Left colon (tissue), 2 donors: Measurements from ENCODE around the gene PIGV. TPM values are rescaled to one million over a fixed set of nuclear protein-coding genes. Genes with fewer than 3 reads are reported as not detected.

Source experiments
- ATAC-seq: fragments of 200-7000 bp; cut with Tn5 transposase; one replicate; pipeline ENCODE4 v1.9.1; 2020; ENCODE audit warnings: mild to moderate bottlenecking, moderate library complexity
- DNase-seq, 2 donors: peaks; one replicate each; pipeline ENCODE4 v3.0.0-alpha.2; 2020
- intact Hi-C, 2 donors: fragments of 100-400 bp; cut with DNase I in 1 of 2; cut with micrococcal nuclease in 1 of 2; formaldehyde crosslinking; loops; one replicate each; pipeline versions ENCODE4 v1.11.2 to v1.14.0; 2022; cut with DNase I, micrococcal nuclease
- total RNA-seq, 2 donors: library from RNA; stranded (reverse); fragmentation: NEBNext Ultra II Directional; extraction: Animal tissue kit (Norgen Biotek cat#: 25700); gene quantifications; one replicate each; pipeline ENCODE4 v1.2.1, GENCODE V29; 2021
- donor health status: DM: no; HTN: no; CAD: no.
- donor health status: DM: yes; HTN: yes; CAD: no.

PIGV gene
- total RNA-seq, 2 donors from 2014 or later, result 17.1 to 18.6 TPM

DNA sequence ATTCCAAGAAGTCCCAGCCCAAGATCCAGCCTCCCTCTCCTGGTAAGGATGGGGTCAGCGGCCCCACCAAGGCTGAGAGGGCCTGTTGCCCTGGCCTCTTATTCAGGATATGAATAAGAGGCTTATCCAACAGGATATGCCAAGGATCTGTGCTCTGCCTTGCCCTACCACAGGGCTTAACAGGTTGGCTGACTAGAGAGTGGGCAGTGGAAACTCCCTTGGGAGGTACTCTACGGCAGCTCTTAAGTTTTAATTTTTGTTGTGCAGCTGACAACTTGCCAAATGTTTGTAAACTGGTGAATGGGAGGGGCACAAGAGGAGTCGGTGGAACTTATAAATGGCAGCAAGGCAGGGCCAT lies 16.5 kb upstream of the PIGV start:
- ATAC-seq, result no peak
- intact Hi-C loops, result no loop called here
- DNase-seq, result no peak

DNA sequence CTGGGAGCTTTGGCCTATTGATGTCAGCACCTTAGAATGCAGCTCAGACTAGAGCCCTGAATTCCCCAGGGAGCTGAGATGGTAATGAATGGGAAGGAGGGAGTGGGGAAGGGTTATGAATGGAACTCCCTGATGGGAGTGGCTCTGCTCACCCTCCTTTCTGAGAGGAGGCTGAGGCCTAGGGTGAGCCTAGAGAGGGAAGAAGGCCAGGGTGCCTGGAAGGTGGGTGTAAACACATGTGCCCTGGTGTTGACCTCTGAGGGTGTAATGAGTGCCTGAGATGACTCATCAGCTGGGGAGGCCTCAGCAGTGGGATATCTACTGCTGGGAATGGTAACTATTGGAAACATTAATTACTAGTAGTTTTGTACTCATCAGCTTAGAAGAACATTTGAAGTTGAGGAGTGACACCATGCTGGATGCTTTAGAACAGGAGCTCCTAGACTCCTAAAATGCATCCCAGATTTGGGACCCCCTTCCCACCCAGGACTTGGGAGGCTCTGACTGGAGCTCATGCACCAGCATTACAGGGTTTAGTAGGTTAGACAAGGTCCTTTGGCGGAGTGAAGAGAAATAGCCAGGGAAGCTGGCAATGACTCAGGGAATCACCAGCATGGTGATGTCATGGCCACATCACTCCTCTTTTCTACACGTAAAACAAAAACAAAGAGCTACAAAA lies 16.0 kb upstream of the PIGV start:
- intact Hi-C loops, result no loop called here
- DNase-seq, result no peak
- peak; percentile 61 for ATAC-seq

DNA sequence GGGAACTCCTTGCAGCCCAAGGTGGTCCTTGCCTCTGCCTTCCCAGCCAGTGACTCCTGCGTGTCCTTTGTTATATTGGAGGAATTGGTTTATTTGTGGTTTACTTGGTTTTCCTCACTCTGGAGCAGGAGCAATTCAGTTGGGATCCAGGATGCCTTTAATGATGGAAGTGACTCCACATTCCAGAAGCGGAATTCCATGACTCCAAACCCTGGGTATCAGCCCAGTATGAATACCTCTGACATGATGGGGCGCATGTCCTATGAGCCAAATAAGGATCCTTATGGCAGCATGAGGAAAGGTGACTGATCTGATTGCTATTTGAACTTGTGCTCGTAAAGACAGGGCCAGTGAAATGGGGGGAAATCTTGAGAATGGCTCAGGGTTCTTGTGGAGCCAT lies 15.1 kb upstream of the PIGV start:
- no peak for ATAC-seq
- DNase-seq, result no peak
- intact Hi-C loops, result no loop called here

DNA sequence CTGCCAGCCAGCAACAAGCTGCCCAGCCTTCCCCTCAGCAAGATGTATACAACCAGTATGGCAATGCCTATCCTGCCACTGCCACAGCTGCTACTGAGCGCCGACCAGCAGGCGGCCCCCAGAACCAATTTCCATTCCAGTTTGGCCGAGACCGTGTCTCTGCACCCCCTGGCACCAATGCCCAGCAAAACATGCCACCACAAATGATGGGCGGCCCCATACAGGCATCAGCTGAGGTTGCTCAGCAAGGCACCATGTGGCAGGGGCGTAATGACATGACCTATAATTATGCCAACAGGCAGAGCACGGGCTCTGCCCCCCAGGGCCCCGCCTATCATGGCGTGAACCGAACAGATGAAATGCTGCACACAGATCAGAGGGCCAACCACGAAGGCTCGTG lies 13.3 kb upstream of the PIGV start:
- intact Hi-C loops, result no loop called here
- no peak for ATAC-seq
- DNase-seq, result no peak

DNA sequence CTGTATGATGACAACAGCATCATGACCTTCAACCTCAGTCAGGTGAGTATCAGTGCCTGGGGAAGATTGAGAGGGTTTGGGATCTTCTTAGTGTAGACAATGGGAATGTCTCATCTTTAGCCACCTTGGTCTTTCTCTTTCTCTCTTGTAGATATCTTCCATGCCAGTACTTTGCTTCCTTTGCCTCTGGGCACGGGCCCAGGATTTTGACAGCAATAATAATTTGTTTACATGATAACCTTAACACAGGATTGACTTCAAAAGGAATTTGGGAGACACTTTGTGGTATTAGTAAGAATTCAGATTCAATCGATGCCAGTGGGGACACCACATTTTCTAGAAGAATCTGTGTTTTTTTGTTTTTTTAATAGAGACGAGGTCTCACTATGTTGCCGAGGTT lies 12.1 kb upstream of the PIGV start:
- intact Hi-C loops, result no loop called here
- DNase-seq (no peak), ATAC-seq (no peak)

DNA sequence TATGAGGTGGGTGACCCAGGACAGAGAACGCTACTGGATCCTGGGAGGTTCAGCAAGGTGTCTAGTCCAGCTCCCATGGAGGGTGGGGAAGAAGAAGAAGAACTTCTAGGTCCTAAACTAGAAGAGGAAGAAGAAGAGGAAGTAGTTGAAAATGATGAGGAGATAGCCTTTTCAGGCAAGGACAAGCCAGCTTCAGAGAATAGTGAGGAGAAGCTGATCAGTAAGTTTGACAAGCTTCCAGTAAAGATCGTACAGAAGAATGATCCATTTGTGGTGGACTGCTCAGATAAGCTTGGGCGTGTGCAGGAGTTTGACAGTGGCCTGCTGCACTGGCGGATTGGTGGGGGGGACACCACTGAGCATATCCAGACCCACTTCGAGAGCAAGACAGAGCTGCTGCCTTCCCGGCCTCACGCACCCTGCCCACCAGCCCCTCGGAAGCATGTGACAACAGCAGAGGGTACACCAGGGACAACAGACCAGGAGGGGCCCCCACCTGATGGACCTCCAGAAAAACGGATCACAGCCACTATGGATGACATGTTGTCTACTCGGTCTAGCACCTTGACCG lies 8.6 kb upstream of the PIGV start:
- ATAC-seq (no peak), DNase-seq (no peak)
- intact Hi-C loops, result no loop called here

GRCh38 chr1:26780344-26780957 lies 7.3 kb upstream of the PIGV start:
- intact Hi-C loops, result no loop called here
- no peak for ATAC-seq

GRCh38 chr1:26781206-26781825 lies 6.4 kb upstream of the PIGV start:
- DNase-seq, result no peak
- intact Hi-C loops, result no loop called here
- ATAC-seq, result no peak

More at GRCh38 chr1:26780344-26780957, 7.3 kb upstream of the PIGV start:
- DNase-seq, result no peak

GRCh38 chr1:26782521-26783212 lies 5.1 kb upstream of the PIGV start:
- intact Hi-C loops, result no loop called here
- no peak for DNase-seq
- no peak for ATAC-seq

DNA sequence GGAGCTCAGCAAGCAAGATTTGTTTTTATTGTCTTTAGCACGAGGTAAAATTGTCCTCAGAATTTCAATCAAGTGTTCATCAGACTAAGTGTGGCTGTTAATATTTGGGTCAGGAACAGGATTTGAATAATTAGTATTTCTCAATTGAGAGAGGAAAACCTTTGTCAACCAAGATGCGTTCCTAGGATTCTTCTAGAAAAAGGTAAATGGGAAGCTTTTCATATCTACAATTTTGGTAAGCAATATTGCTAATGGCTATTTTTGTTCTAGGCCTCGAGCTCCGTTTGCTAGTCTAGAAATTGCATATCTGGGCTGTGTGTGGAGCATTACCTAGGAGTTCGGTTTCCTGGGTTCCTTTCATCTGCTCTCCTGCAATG lies 4.1 kb upstream of the PIGV start:
- no peak for ATAC-seq
- DNase-seq, result no peak
- intact Hi-C loops, result no loop called here

- intact Hi-C loops, result no loop called here
- ATAC-seq (peak; percentile 60), DNase-seq (peak; percentile 75 to 77)
These were observed 3.5 kb upstream of the PIGV start for GRCh38 chr1:26784023-26784871.

- DNase-seq, result no peak
- intact Hi-C loops, result loop anchor here in 1 of 2 donors (5.0 kb wide), 2 partner anchors 93 to 183 kb away; no protein-coding TSS in a partner anchor
- ATAC-seq, result no peak
These were observed 2.9 kb upstream of the PIGV start for GRCh38 chr1:26784886-26785285.

- DNase-seq (peak in 1 of 2 donors; percentile 25), ATAC-seq (no peak)
These were observed 1.9 kb upstream of the PIGV start for GRCh38 chr1:26785611-26786436.

GRCh38 chr1:26786437-26787380 lies 1.0 kb upstream of the PIGV start:
- peak; percentile 7 for ATAC-seq
- peak; percentile 59 to 69 for DNase-seq
- intact Hi-C loops, result loop anchor here in 1 of 2 donors (5.0 kb wide), 2 partner anchors 94 to 184 kb away; no protein-coding TSS in a partner anchor

More at GRCh38 chr1:26785611-26786436, 1.9 kb upstream of the PIGV start:
- intact Hi-C loops, result loop anchor here in 1 of 2 donors (5.0 kb wide), 2 partner anchors 94 to 184 kb away; no protein-coding TSS in a partner anchor

GRCh38 chr1:26787381-26787705 lies 407 bp upstream of the PIGV start:
- peak; percentile 22 for ATAC-seq
- peak in 1 of 2 donors; percentile 38 for DNase-seq
- intact Hi-C loops, result loop anchor here in 1 of 2 donors (5.0 kb wide), 2 partner anchors 95 to 185 kb away; no protein-coding TSS in a partner anchor

DNA sequence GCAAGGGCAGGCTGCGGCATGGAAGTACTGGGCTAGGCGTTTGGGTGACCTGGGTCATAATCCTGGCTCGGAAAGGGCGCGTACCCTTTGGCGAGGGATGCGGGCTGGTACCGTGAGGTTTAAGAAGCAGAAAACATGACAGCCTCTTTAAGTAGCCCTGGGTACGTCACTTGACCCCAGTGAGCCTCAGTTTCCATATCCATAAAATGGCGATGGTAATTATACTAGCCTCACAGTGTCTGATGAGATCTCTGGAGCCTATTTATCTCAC lies 700 bp downstream of the PIGV start:
- intact Hi-C loops, result loop anchor here in 1 of 2 donors (5.0 kb wide), 2 partner anchors 96 to 186 kb away; no protein-coding TSS in a partner anchor
- peak in 1 of 2 donors; percentile 58 for DNase-seq

More for the DNA sequence above, 700 bp downstream of the PIGV start:
- no peak for ATAC-seq
